GM21737 (cell line): Measurements from ENCODE around the gene ZNF235.
A peak's percentile ranks its signal among the peaks of the same experiment; 100 is the strongest.
"Not testable (repeated sequence)": the region's sequence is repeated elsewhere in the genome, so short reads cannot be mapped to it uniquely, and the experiment has no call there.

Experiments
- ATAC-seq: cut with Tn5 transposase; IDR thresholded peaks from one replicate; pipeline ENCODE4 v1.9.1; 2021; ENCODE audit warnings: mild to moderate bottlenecking, moderate library complexity; ENCODE audit not compliant: unreplicated experiment

Gene ZNF235

DNA sequence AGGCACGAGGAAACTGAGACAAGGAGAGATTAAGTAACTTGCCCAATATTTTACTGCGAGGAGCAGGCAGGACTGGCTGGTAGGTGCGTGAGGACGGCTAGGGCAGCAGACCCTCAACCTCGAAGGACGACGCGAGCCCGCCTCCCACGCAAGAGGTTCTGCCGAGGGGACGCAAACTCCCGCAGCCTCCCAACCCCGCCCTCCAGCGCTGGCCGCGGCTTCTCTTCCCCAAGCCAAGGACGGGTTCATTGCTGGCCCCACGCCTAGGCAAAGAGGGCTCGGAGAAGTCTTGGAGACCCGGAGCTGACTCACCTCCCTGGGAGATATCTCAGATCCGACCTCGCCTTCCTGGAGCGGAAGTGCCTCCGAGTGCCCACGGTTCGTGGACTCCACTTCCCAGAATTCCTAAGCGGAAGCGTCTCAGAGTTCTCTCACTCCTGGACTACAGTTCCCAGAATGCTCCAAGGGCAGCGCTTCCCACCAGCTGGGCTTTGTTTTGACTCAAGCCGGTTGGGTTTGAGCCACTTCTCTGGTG lies at the start of gene ZNF235:
TSS of gene ZNF235 (minus strand) at position 367 of the 535 bp plus-strand sequence. CDS start 1,621 bp downstream, outside the sequence.
- ATAC-seq = peak; percentile 86

DNA sequence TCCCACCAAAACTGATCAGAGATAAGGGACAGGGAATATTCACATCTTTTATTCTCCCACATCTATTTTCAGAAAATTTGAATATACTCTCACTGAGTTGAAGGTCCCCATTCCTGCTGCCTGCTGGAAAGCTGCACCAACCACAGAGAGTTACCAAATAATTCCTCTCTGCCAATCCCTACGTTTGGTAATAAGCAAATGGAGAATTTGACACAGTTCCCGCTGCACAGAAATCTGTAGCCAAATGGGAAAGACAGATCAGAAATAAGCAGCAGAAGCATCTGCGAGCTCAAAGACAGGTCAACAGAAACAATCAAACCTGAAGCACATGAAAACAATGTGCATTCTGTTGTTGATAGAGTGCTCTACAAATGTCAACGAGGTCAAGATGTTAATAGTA lies 41.7 kb upstream of the ZNF235 start:
- no peak for ATAC-seq

DNA sequence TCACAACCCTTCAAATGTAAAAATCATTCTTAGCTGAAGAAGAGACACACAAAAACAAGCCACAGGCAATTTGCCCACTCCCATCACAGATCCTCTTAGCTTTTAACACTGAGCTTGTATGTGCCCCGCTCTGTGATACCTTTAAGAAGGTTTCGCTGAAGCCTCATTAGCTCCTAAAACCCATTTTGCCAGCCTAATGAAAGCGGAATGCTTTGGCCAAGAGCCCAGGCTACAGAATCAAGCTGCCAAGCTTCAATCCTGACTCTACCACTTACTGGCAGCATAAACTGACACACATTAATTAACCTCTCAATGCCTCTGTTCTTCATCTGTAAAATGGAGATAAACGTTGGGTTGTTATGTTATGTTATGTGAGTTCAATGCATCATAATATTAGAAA lies 41.1 kb upstream of the ZNF235 start:
- ATAC-seq = no peak

DNA sequence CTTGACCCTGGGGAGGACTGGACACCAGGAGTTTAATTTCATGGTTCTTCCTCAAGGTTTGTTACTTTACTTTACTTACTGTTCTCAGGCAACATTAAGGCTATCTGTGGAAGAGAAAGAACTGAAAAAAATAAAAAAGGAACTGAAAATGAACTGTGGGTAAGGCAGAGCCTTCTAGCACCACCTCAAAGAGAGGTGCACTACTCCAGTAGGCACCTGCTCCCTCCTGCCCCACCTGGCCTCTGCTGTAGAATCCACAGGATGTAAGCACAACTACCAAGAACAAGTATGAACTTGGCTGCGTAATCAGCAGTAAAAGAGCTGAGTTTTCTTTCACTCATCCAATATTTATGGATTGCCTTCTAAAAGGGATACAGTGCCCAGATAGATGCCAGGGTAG lies 39.4 kb upstream of the ZNF235 start:
- no peak for ATAC-seq

DNA sequence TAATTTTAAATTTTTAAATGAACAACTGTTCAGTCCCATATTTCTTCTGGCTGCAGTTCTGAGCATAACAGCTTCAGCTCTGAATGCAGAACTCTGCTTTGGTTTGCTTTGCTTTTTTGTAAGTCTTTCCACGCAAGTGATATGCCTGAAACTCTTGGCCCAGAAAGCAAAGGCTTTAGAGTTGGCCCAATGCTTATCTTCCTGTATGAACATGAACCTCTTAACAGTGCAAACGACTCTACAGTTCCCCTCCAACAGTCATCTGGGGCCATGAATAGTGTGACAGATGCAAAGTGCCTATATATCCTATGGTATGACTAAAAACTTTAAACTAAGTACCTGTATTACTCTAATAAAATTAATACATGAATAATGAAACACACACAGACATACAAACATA lies 37.0 kb upstream of the ZNF235 start:
- no peak for ATAC-seq

DNA sequence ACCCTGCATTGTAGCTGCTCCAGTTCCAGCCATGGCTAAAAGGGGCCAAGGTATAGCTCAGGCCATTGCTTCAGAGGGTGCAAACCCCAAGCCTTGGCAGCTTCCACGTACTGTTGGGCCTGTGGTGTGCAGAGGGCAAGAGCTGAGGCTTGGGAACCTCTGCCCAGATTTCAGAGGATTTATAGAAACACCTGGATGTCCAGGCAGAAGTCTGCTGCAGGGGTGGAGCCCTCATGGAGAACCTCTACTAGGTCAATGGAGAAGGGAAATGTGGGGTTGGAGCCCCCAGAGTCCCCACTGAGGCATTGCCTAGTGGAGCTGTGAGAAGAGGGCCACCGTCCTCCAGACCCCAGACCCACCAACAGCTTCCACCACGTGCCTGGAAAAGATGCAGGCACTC lies 29.8 kb upstream of the ZNF235 start:
- not testable (repeated sequence) for ATAC-seq

DNA sequence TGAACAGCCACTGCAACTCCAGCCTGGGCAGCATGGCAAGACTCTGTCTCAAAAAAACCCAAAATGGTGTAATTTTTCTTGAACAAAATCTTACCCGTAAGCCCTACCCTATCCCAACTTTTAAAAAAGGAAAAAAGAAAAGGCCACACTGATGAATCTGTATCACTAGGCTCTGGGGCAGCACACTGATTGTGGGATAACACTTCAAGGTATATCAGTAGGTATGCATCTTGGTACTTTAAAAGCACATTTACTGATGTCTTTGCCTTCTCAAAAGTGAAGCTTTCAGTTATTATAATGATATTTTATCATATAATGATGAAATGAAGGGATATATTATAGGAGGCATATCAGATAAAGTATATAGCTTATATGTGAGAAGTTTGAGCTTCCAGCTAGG lies 27.3 kb upstream of the ZNF235 start:
- ATAC-seq = no peak

DNA sequence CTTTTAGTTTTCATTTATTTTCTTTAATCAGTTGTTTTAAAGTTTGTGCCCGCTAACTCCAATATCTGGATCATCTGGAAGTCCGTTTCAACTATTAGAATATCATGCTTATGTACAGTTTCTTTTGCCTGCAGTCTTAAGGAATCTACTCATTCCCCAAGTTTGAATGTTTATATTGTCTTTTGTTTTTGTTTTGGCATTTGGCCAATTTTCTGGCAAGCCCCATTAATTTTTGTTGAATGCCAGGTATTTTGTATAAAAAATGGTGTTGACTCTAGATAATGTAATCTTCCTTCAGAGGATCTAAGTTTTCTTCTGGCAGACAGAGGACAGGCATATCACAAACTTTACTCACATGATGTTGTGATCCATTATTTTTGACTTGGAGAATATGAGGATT lies 11.1 kb upstream of the ZNF235 start:
- ATAC-seq = no peak

DNA sequence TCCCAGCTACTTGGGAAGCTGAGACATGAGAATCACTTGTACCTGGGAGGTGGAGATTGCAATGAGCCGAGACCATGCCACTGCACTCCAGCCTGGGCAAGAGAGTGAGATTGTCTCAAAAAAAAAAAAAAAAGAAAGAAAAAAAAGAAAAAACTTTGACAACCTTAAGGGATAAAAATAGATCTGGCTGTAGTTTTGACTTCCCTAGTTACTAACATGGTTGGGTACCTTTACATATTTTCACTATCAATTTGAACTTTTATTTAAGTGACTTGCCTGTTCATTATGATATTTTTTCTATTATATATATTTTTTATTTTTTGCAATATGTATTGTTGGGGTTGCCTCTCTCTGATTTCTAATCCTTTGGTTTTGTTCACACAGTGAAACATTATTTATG lies 8.4 kb upstream of the ZNF235 start:
- no peak for ATAC-seq

DNA sequence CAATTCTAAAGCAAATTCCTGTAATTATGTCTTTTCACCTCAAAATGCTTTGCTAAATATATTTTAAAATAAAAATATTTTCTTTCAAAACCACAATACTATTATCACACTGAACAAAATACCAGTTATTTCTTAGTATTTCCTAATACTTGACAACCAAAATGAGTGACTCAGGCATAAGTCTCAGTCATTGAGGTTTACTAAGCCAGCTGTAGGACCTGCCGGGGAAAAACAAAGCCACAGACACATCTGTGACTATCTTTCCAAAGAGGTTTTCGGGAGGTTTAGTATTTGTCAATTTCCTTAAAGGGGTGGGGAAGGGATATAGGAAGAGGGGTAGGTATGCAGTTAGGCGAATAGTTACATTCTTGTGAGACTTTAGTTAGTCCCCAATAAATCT lies 3.2 kb upstream of the ZNF235 start:
- ATAC-seq = no peak

DNA sequence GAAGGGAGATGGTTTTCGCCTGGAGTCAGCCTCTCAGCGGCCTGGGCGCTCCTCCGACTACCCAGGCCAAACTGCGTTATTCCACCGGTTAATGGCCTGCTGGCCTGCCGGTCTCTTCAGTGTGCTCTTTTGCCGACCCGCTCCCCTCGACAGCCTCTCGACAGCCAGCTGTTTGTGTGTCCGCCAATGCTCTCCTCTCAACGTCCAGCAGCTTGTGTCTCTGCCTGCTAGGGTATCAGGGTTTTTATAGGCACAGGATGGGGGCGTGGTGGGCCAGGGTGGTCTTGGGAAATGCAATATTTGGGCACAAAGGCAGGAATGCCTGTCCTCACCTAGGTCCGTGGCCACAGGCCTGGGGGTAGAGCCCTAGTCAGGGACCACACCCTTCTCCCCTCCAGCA lies 1.5 kb upstream of the ZNF235 start:
- no peak for ATAC-seq

DNA sequence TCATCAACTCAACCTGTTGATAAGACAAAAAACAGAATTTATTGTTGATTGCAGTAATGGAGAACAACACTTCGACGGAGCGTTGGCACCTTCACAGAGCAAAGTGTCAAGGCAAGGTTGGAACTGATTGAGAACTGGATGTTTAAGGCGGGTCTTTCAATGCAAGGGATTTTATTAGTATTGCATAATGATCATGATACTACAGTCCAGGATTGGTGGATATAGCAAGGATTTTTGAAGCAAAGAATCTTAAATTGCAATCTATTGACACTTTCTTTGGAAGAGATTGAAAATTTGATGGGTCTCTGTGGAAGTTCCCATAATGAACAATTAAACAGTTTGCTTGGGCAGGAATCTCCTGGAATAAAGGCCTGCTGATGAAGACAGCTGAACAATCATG lies 632 bp upstream of the ZNF235 start:
- no peak for ATAC-seq

DNA sequence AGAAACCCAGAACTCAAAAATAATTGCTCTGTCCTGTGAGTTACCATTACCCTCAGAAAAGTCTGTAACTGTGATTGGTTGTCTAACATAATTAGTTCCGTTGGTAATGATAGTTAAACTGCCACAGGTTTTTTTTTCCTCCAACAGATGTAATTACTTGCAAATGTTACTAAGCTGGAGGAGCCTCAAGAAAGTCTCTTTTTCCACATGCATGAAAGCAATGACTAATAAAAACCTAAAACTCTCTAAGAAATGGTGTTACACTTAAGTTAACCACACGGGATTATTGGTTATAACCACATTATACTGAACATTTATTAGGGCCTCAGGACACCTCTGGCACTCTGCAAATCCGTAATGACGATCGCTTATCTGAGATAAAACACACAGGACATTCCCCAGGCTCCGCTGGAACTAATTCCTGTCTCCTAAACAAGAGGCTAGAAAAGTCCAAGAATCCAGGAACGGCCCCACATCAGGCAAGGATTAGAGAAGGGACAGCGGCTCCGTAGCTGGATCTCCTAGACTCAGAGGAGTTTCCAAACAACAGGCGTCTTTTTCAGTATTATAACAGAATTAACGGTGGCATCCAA lies 753 bp downstream of the ZNF235 start:
- ATAC-seq = no peak

DNA sequence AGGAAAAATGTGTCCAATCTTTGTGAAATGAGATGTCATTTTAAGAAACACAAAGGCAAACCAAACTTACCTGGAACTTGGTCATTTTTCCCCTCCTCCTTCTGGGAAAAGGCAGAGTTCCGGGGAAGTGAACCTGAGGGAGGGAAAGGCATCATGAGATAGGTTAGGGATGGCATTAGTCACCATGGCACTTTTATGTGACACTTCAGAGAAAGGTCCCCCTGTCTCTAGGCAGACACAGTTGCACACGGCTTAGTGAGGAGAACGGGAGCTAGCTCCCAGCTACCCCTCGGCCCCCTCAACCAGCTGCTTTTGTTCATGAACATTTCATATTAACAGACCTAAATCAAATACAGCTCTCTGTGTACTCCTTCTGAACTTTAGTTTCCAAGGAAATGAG lies 1.5 kb downstream of the ZNF235 start:
- no peak for ATAC-seq

DNA sequence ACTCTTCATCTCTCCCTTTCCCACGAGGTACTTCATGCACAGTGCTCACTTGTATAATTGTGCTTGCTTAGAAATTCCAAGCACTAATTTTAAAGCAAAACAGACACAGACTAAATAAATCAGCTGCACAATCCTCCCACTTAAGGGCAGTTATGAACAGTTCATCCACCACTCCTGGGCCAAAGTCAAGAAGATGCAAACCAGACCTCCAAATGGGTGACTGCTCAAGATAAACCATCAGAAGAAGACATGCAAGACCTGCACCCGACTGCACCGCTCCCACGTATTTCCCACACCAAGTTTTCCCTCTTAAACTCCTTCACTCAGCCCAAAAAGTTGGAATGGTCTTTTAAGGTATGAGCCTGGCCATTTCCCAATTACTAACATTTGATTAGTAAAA lies 19.9 kb downstream of the ZNF235 start:
- no peak for ATAC-seq

DNA sequence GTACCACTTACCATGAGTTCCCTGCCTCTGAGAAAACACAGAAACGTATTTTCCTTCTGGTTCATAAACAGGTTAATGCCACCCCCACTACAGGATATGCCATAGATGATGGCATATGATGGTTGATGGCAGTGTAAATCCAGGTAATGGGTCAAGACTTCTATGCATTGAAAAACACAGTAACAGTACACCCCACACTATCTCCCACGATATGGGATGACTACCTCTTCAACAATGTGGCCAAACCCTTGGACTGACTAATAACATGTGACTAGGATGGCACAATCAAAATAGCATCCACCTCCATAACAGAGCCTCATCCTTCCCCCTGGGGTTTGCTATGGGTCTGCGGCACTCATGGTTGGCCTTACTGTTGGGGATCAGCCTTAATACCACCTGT lies 22.0 kb downstream of the ZNF235 start:
- no peak for ATAC-seq

DNA sequence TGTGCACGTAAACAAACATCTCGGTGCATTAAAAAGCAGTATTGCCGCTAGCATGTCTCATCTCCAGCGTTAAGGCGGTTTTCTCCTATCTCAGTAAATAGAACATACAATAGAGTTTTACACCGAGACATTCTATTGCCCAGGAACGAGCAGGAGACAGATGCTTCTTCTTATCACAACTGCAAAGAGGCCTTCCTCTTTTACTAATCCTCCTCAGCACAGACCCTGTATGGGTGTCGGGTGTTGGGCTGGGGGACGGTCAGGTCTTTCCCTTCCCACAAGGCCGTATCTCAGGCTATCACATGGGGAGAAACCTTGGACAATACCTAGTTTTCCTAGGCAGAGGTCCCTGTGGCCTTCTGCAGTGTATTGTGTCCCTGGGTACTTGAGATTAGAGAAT lies 23.9 kb downstream of the ZNF235 start:
- no peak for ATAC-seq

DNA sequence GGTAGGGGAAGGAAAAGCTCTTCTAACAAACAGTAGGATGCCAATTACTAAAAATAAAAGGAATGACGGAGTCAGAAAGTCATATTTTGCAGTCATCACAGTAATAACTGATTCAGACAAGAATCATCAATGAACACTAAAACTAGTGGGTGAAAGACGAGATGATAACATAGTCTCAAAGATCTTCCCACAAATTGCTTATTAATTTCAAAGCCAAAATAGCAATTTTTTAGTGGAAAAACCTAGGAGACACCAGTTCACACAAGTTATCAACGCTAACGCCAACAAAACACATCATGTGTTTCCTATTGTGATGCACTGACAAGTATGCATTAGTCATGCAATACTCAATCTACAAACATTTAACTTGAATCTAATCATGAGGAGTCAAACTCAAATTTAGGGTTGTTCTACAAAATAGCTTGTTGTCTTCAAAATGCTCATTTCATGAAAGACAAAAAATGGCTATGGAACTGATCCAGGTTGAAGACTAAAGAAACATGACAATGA lies 26.6 kb downstream of the ZNF235 start:
- no peak for ATAC-seq

DNA sequence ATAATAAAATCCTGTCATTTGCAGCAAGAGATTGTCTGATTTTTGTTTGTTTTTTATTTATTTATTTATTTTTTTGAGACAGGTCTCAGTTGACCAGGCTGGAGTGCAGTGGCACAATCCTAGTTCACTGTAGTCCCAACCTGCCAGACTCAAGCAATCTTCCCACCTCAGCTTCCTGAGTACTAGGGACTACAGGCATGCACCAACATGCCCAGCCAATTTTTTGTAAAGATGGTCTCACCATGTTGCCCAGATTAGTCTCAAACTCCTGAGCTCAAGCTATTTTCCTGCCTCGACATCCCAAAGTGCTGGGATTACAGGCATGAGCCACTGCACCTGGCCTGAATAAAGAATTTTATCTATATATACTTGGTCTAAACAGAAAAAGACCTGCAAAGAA lies 27.5 kb downstream of the ZNF235 start:
- no peak for ATAC-seq

DNA sequence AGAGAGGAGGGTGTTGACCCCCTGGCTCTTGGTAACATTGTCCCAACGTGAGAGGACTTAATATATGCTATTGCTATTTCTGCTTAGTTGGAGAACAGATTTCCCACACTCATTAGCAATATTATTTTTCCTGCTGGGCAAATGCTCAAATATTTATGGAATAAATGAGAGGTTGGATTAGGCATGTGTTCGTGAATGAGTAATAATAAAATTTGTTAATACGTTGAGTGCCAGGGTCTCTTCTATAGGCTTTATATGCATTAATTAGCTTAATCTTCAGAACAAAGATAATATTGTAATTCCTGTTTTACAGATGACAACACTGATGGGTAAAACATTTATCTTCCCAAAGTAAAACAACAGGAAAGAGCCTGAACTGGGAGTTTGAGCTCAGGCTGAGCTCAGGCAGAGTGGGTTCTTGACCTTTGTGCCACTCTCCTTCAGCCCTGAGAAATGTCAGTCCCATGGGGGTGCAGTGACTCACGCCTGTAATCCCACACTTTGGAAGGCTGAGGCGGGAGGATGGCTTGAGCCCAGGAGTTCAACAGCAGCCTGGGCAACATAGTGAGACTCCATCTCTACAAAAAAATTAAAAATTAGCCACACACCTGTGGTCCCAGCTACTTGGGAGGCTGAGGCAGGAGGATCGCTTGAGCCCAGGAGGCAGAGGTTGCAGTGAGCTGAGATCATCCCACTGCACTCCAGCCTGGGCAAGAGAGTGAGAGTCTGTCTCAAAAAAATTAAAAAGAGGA lies 44.0 kb downstream of the ZNF235 start:
- no peak for ATAC-seq

DNA sequence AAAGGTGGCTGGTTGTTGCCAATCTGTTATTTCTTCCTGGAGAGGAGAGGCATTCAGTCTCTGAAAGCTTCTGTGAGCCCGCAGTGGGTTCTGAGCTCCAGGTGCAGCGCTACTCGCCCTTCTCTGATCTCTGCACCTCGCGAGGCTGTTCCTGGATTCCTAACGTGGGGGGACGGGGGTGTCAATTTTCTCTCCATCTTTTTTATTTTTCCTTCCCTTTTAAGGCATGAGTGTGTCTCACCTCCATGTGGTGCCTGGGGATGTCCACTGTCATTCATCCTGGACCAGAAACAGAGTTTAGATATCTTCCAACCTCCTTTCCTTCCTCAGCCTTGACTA lies 44.5 kb downstream of the ZNF235 start:
- no peak for ATAC-seq

DNA sequence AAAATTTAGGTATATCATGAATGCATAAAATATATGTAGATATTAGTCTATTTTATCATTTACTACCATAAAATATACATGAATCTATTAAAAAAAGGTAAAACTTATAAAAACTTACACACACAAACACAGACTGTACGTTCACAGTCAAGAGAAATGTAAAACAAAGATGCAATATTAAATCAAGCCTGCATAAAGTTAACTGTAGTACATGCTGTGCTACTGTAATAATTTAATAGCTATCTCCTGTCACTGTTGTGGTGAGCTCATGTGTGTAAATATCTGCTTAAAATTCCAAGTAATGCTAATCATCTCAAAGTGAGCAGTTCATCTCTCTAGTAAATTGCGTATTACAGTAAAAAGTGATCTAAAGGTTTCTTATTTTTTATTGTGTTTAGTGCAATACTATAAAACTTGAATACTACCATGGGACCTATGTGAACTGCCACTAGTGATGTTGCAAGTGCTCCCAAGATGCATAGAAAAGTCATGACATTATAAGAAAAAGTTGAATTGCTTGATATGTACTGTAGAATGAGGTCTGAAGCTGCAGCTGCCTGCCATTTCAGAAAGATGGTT lies 45.9 kb downstream of the ZNF235 start:
- ATAC-seq = no peak
